DMS114 treated with DMSO at 0.1 percent for 48 hours (cell line): Measurements from ENCODE around the gene TENT5D.
"Not testable (repeated sequence)": the region's sequence is repeated elsewhere in the genome, so short reads cannot be mapped to it uniquely, and the experiment has no call there.

Source experiments
- DNase-seq: peaks from one replicate; lab custom pipeline; 2025; ENCODE audit not compliant: unreplicated experiment; lab: John Stamatoyannopoulos, UW

The TENT5D gene

GRCh38 chrX:80420147-80420546, at the start of gene TENT5D:
TSS of gene TENT5D (plus strand) at chrX:80420447. CDS start at chrX:80442540, 22,093 bp downstream.
- no peak for DNase-seq

GRCh38 chrX:80385651-80386050, 34.6 kb upstream of the TENT5D start:
- DNase-seq: not testable (repeated sequence)

DNA sequence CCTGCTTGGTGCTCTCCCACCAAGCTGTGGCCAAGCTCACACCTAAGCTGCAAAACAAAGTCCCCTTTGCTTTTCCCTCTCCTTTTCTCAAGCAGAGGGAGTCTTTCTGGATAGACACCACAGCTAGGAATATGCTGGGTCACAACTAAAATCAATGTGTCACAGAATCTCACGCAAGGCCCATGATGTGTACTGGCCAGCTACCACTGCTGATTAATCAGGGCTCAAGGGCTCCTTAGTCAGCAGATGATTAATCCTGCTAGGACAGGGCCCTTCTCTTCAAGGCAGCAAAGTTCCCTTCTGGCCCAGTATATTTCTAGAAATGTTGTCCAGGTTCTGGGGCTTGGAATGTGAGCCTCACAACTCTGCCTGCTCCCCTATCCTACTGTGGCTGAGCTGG, 32.0 kb upstream of the TENT5D start:
- DNase-seq: no peak

DNA sequence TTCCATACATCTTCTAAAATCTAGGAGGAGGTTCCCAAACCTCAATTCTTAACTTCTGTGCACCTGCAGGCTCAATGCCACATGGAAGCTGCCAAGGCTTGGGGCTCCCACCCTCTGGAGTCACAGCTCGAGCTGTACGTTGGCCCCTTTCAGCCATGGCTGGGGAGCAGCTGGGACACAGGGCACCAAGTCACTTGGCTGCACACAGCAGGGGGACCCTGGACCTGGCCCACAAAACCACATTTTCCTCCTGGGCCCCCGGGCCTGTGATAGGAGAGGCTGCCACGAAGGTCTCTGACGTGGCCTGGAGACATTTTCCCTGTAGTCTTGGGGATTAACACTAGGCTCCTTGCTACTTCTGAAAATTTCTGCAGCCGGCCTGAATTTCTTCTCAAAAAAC, 8.2 kb upstream of the TENT5D start:
- no peak for DNase-seq

- no peak for DNase-seq
Measured at GRCh38 chrX:80423000-80423399, 2.8 kb downstream of the TENT5D start.

- DNase-seq: no peak
Measured at GRCh38 chrX:80423744-80424143, 3.5 kb downstream of the TENT5D start.

- DNase-seq: no peak
Measured at GRCh38 chrX:80430826-80431504, 10.7 kb downstream of the TENT5D start.

- no peak for DNase-seq
Measured at GRCh38 chrX:80431505-80431832, 11.2 kb downstream of the TENT5D start.

GRCh38 chrX:80432441-80432840, 12.2 kb downstream of the TENT5D start:
- DNase-seq: no peak

- DNase-seq: no peak
Measured at GRCh38 chrX:80432863-80433262, 12.6 kb downstream of the TENT5D start.

GRCh38 chrX:80468166-80468565, 47.9 kb downstream of the TENT5D start:
- DNase-seq: not testable (repeated sequence)

- no peak for DNase-seq
Measured at GRCh38 chrX:80471582-80471981, 51.3 kb downstream of the TENT5D start.

DNA sequence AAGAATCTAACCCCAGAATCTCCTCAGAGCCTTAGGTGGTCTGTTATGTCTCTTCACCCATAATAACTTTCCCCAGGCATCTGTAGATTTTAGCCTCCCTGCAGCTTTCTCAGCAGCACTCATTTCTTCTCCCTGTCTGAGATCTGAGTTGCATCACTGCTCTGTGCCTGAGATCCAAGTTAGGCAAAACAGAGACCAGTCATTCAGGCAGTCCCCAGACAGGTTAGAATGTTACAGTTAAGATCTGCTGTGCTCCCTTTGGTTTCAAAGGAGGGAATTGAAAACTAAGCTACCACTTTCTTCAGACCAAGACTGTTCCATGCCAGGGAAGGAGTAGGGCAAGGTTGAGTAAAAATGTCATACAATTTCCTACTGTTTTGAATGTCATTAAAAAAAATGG, 65.3 kb downstream of the TENT5D start:
- no peak for DNase-seq

DNA sequence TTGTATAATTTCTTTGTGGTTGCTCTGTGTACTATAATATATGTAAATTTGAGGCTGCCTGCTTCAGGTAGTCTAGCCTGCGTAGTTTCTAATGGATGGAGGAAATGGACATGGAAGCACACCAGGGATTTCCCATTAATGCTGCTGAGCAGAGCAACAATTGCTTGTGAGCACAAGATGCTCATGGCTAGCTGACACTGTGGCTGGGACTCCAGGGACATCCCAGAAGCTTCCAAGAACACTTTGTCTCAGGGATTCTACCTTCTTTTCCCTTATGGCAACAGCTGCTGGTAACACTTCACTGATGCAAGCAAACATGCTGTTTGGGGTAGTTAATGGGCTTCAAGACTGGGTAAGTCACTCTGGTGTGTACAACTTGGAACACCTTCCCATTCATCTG, 66.1 kb downstream of the TENT5D start:
- DNase-seq: no peak

DNA sequence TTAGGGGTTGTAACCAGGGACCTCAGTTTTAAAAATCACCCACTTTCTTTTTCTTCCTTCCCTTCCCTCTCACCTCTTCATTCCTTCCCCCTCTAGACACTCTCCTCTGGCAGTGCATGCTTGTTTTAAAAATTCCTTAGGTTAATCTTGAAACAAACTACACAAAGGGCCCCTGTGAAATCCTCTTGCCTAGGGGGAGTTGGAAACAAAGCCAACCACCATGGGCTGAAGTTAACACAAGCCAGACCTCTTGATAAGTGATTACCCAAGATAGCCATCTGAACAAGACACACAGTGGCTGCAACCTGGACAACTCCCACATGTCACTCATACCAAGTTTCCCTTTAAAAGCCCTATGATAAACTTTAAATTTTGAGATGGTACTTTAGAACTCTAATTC, 68.9 kb downstream of the TENT5D start:
- no peak for DNase-seq
